Measurements from ENCODE around the gene FAM240A. TPM values are rescaled to one million over a fixed set of nuclear protein-coding genes. Genes with fewer than 3 reads are reported as not detected.

The FAM240A gene
- total and polyA plus RNA-seq, 2 donors (not counting 3 experiments of a cell fraction or from before 2014, with no cell fraction given): not detected

DNA sequence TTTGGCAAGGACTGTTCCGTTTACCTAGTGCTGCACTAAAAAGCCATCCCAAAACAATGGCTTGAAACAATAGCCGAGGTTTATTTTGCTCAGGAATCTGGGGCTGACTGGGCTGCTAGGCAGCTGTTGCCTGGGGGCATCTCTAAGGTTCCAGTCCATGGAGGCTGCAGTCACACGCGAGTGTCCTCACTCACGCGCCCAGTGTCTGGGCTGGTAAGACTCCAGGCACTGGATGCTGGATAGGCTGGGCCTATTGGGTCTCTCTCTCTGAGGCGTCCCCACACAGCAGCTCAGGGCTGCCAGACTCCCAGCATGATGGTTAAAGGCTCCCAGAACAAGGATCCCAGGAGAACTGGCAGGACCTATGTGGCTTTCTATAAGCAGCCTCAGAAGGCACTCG lies 47.0 kb downstream of the FAM240A start:
- Histone ChIP-seq H3K36me3 (ENCODE audit: control insufficient read depth in 2 of 2, extremely low read depth in 1 of 2, insufficient read depth in 2 of 2, low read length in 2 of 2) (no peaks in the 10 kb centered on the region), H3K9me1 (replicated peaks; ENCODE audit: control insufficient read depth, extremely low read depth, insufficient read depth, low read length) (no peaks in the 10 kb centered on the region), H3K9ac (replicated peaks; ENCODE audit: extremely low read depth, insufficient read depth, low read length) (no peak overlapping the region), H3K27me3 (ENCODE audit: control insufficient read depth in 2 of 2, insufficient read depth in 2 of 2, low read length in 2 of 2) (no peaks in the 10 kb centered on the region), H3K4me3 (replicated peaks in 1 of 3; ENCODE audit: insufficient read depth in 1 of 3, low read depth in 1 of 3, low read length in 3 of 3) (no peak overlapping the region), H3K4me1 (ENCODE audit: control insufficient read depth, extremely low read depth, insufficient read depth, low read length) (no peaks in the 10 kb centered on the region), H3K79me2 (ENCODE audit: control insufficient read depth, insufficient read depth, low read length) (no peaks in the 10 kb centered on the region), H4K20me1 (replicated peaks; ENCODE audit: control insufficient read depth, extremely low read depth, insufficient read depth, low read length) (no peaks in the 10 kb centered on the region), H2AFZ (ENCODE audit: low read depth, low read length) (no peak overlapping the region), H3K9me3 (replicated peaks; ENCODE audit: control insufficient read depth, insufficient read depth, low read length) (no peaks in the 10 kb centered on the region), H3K27ac (ENCODE audit: insufficient read depth, low read depth, low read length) (no peak overlapping the region), H3K4me2 (ENCODE audit: insufficient read depth, low read length) (no peak overlapping the region)
- FAIRE-seq (no peak), DNase-seq (ENCODE audit: low read depth, low spot score) (no peak)
- TF ChIP-seq GATA2 (IDR thresholded peaks at IDR 0.05; ENCODE audit: insufficient read depth, insufficient read length, low read depth, low read length) (no peak), POLR2A (IDR thresholded peaks at IDR 0.05; ENCODE audit: low read depth, low read length) (no peak), JUN (IDR thresholded peaks at IDR 0.05; ENCODE audit: borderline replicate concordance, insufficient read depth, insufficient read length, low read depth) (no peak), FOS (IDR thresholded peaks at IDR 0.05; ENCODE audit: borderline replicate concordance, insufficient read depth, low read length) (no peak), POLR2AphosphoS5 (IDR thresholded peaks at IDR 0.05; ENCODE audit: insufficient read depth, low read depth, low read length) (no peak), MYC (IDR thresholded peaks at IDR 0.05; ENCODE audit: low read depth, low read length) (no peak), EZH2 (IDR thresholded peaks at IDR 0.05; ENCODE audit: borderline replicate concordance, low read depth, low read length, severe bottlenecking) (no peak)
- TF ChIP-seq, protein P1, sequence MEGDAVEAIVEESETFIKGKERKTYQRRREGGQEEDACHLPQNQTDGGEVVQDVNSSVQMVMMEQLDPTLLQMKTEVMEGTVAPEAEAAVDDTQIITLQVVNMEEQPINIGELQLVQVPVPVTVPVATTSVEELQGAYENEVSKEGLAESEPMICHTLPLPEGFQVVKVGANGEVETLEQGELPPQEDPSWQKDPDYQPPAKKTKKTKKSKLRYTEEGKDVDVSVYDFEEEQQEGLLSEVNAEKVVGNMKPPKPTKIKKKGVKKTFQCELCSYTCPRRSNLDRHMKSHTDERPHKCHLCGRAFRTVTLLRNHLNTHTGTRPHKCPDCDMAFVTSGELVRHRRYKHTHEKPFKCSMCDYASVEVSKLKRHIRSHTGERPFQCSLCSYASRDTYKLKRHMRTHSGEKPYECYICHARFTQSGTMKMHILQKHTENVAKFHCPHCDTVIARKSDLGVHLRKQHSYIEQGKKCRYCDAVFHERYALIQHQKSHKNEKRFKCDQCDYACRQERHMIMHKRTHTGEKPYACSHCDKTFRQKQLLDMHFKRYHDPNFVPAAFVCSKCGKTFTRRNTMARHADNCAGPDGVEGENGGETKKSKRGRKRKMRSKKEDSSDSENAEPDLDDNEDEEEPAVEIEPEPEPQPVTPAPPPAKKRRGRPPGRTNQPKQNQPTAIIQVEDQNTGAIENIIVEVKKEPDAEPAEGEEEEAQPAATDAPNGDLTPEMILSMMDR (IDR thresholded peaks at IDR 0.05; ENCODE audit: extremely low read depth in 1 of 2, insufficient read depth in 1 of 2, low read depth in 1 of 2, low read length in 2 of 2): no peak
- TF ChIP-seq, protein P2, sequence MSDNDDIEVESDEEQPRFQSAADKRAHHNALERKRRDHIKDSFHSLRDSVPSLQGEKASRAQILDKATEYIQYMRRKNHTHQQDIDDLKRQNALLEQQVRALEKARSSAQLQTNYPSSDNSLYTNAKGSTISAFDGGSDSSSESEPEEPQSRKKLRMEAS (IDR thresholded peaks at IDR 0.05; ENCODE audit: insufficient read depth, insufficient read length): no peak
- dilution Hi-C loops (cut with MboI; ENCODE audit: extremely low pct_ligation_motif_present, low sequenced_read_pairs) (no loop called here), intact Hi-C loops (cut with micrococcal nuclease) (no loop called here)
- POLR2A ChIA-PET: no interaction called here
- CTCF ChIA-PET: interaction anchor here (2.7 kb wide), 1 partner anchor 171 kb away, joined by 14 read pairs; no protein-coding TSS in a partner anchor
- BruUV-seq (replicated peaks): no TSS peak

Data from endothelial cell of umbilical vein (primary cell).